ENCODE data around the gene CASZ1.

CASZ1 gene

GRCh38 chr1:10772711-10773110, 23.7 kb downstream of the CASZ1 start:
- no peak for DNase-seq

GRCh38 chr1:10771789-10772188, 24.7 kb downstream of the CASZ1 start:
- DNase-seq: peak; percentile 35

GRCh38 chr1:10768552-10768951, 27.9 kb downstream of the CASZ1 start:
- DNase-seq: no peak

GRCh38 chr1:10767282-10767681, 29.2 kb downstream of the CASZ1 start:
- no peak for DNase-seq

GRCh38 chr1:10765734-10766478, 30.5 kb downstream of the CASZ1 start:
- DNase-seq: peak; percentile 77

GRCh38 chr1:10765304-10765703, 31.1 kb downstream of the CASZ1 start:
- no peak for DNase-seq

GRCh38 chr1:10764296-10764798, 32.1 kb downstream of the CASZ1 start:
- no peak for DNase-seq

- no peak for DNase-seq
These were observed 33.6 kb downstream of the CASZ1 start for GRCh38 chr1:10762875-10763274.

- DNase-seq: no peak
These were observed 34.3 kb downstream of the CASZ1 start for GRCh38 chr1:10762153-10762523.

GRCh38 chr1:10761503-10762152, 34.8 kb downstream of the CASZ1 start:
- DNase-seq: no peak

- no peak for DNase-seq
These were observed 35.6 kb downstream of the CASZ1 start for GRCh38 chr1:10760566-10761502.

GRCh38 chr1:10759413-10760200, 36.8 kb downstream of the CASZ1 start:
- DNase-seq: no peak

- no peak for DNase-seq
These were observed 39.6 kb downstream of the CASZ1 start for GRCh38 chr1:10756842-10757241.

GRCh38 chr1:10755970-10756521, 40.4 kb downstream of the CASZ1 start:
- peak; percentile 81 for DNase-seq

- DNase-seq: no peak
These were observed 41.7 kb downstream of the CASZ1 start for GRCh38 chr1:10754568-10755329.

- DNase-seq: peak; percentile 19
These were observed 43.1 kb downstream of the CASZ1 start for GRCh38 chr1:10753299-10753698.

- DNase-seq: no peak
These were observed 44.8 kb downstream of the CASZ1 start for GRCh38 chr1:10751561-10752085.

- no peak for DNase-seq
These were observed 45.3 kb downstream of the CASZ1 start for GRCh38 chr1:10751160-10751559.

GRCh38 chr1:10745886-10746455, 50.5 kb downstream of the CASZ1 start:
- DNase-seq: no peak

GRCh38 chr1:10745383-10745782, 51.1 kb downstream of the CASZ1 start:
- DNase-seq: no peak

Measured in NCI-H69 (cell line).